Measurements from ENCODE around the gene HAUS3.
"Not testable (repeated sequence)": the region's sequence is repeated elsewhere in the genome, so short reads cannot be mapped to it uniquely, and the experiment has no call there.

The HAUS3 gene

GRCh38 chr4:2275546-2276251 is 33.8 kb upstream of the HAUS3 start:
- DNase-seq = no peak

GRCh38 chr4:2275044-2275397 is 33.1 kb upstream of the HAUS3 start:
- DNase-seq = not testable (repeated sequence)

DNA sequence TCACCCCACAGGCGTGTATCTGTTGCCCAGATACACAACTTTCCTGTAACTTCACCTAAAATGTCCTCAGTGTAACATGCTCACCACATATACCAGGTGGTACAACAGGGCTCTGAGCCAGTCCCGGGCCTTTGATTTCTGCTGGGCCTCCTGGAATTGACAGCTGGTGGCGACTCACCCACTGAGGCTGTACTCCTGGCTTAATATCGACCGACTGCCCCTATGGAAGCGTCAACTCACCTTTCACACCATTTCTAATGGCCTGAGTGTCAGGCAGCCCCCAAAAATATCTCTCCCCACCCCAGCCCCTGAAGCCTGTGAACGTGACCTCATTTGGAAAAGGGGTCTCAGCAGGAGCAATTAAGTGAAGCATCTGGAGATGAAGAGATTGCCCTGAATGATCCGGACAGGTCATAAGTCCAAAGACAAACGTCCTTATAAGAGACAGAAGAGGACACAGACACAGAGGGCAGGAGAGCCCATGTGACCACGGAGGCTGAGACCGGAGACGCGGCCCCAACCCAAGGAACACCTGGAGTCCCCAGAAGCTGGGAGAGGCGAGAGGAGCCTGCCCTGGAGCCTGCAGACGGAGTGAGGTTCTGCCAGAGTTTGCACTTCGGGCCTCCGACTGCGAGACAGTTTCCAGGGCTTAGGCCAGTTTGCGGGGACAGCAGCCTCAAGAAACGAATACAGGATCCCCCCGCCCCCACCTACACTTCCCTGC is 32.6 kb upstream of the HAUS3 start:
- no peak for DNase-seq

DNA sequence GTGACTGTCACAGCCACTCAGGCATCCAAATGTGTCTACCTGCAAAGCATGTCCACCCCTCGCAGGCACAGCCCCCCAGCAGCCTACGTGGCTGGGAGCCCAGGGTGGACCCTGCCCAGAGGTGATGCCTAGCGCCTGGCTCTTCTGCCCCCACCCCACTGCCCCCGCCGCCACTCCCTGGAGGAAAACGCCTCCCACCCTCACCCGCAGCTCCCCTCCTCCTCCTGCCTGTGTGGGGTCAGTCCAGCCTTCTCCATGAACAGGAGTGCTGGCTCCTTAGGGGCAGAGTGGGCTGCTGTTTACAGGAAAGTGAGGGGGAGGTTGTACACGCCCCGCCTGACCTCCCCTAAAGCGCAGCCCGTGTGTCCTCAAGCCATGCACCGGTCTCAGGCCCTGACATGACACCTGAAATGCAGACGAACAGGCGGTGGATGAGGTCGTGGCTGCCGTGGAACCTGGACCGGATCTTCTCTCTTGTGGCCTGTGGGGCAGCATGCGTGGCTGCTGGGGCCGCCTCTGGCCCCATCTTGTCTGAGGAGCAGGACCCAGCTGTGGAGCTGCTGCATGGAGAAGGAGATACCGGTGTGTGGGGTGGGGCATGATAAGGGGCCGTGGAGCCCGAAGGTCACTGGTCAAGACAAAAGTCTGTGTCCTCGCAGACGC is 31.9 kb upstream of the HAUS3 start:
- no peak for DNase-seq

DNA sequence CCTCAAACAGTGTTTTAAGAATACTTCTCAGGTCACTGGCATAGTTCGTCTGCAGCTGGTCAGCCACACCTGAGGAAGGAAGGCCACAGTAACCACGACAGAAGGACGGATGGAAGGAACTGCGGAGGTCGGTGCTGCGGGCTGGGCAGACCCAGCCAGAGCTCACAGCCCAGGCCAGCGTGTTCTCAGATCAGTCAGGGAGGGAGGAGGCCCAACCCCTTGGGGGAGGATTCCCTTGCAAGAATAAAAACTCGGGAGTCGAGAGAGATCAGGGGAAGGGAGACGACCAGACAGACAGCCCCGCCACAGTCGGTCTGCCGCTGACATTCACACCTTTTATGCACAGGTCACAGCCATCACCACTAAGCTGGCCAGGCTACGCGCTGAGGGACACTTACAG is 31.3 kb upstream of the HAUS3 start:
- DNase-seq = no peak

GRCh38 chr4:2272828-2273120 is 30.9 kb upstream of the HAUS3 start:
- no peak for DNase-seq

DNA sequence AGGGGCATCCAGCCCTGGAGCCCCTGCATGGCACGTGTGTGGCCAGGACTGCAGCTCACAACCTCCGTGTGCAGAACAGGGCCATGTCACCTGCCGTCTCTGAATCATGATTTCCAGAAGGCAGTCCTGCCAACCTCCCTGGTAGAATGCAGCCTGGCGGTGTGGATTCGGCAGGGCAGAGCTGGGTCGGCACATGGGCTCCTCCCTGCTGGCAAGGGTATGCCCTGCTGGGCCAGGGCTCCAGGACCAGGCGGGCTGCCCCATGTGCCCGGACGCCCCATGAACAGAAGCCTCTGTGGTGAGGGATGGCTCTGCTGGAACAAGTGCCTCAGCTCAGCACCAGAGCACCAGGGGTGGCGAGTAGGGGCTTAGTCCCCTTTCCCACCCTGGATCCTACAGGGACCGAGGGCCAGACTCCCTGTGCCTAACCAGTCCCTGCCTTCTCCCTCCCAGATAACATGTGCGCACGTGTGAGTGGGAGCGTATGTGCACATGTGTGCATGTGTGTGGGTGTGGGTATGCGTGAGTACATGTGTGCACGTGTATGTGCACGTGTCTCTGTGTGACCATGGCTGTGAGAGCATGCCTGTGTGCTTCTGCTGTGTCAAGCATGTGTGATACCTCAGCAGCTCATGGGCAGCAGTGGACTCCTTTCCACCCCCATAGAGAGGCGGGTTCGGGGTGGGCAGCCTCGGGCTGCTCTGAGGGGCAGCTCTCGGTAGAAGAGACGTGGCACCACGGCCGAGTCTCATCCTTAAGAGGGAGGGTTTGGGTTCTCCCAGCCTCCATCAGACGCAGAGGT is 30.3 kb upstream of the HAUS3 start:
- no peak for DNase-seq

- no peak for DNase-seq
These were observed 29.5 kb upstream of the HAUS3 start for GRCh38 chr4:2271279-2272025.

DNA sequence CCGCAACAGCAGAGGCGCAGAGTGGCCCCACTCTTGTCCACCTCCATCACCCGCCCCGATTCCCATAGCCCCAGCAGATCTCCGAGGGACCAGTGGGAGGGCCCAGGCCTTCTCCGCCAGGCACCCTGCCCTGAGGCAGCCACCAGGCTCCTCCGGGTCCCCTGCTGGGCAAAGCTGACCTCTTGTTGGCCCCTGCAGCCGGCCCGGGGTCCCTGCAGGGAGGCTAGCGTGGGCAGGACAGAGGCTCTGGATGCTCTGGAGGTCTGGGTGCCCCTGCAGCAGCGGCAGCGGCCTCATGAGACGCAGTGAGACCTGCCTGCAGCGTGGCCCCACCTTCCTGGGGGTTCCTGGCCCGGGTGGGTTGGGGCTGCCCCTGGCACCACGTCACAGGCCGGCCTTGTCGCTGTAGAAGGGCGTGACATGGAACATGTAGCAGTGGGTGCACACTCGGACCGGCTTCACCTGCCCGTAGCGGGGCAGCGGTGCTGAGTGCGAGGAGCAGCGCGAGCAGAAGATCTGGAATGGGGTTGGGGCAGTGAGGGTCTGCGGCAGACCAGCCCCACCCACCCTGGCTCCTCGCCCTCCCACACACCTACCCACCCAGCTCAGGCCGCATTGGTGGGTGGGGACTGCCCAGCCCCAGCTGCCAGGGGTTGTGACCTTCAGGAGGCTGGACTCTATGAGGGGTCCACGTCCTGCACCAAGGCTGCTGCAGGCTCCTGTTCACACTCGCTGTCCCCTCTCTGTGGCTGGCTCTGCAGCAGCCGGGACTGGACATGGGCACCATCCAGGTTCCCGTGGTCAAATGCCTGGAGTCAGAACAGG is 28.6 kb upstream of the HAUS3 start:
- DNase-seq = no peak

DNA sequence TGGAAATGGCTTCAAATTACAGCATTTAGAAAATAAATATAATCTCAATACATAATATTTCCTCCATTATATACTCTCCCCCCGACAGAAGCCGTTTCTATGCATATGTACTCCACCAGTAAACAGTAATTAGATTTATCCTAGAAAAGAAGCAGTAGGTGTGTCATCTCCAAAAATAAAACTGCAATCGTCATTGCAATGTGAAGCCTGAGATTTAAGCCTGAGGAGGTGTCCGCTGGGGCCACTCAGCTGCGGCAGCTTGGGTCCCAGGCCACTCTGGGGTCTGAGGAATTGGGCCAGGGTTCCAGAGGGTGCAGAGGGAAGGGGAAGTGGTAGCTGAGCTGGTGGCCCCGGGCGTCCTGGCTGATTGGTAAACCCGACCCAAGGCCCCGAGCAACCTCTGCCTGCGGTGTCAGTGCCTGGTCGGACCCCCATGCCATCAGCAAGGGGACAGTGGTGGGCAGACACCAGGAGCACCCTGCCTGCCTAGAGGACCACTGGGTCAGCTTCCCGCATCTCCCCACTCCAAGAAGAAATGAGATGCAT is 27.8 kb upstream of the HAUS3 start:
- no peak for DNase-seq

DNA sequence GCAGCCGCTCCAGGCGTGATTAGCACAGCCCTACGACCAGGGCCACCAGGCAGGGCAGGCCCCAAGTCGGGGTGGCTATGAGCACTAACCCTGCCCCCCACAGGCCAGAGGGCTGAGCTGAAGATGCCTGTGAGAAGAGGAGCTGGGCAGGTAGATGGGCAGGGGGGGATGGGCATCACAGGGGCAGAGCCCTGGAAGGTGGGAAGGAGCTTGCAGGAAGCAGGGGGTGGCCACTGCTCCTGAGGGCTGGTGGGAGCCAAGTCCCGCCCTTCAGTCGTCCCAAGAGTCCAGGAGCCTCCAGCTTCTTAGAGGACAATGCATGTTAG is 27.2 kb upstream of the HAUS3 start:
- no peak for DNase-seq

- DNase-seq = no peak
These were observed 26.7 kb upstream of the HAUS3 start for GRCh38 chr4:2268357-2269205.

GRCh38 chr4:2267841-2268240 is 25.9 kb upstream of the HAUS3 start:
- DNase-seq = no peak

- DNase-seq = no peak
These were observed 25.4 kb upstream of the HAUS3 start for GRCh38 chr4:2267320-2267811.

- no peak for DNase-seq
These were observed 24.9 kb upstream of the HAUS3 start for GRCh38 chr4:2266821-2267220.

DNA sequence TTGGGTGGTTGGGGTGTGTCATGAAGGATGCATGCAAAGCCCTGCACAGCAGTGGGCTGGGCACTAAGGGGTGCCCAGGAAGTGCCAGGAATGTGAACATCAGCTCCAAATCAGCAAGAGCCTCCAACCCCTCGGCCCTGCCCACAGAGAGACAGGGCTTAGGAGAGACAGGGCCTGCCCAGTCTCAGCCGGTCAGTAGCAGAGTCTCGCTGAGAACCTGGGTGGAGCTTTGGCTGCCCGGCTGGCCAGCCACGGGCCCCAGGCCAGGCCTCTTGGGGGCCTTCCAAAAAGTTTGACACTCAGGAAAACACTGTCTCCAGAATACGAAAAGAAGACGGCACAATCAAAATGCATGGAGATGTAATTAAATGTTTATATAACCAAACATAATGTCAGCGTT is 24.3 kb upstream of the HAUS3 start:
- no peak for DNase-seq

DNA sequence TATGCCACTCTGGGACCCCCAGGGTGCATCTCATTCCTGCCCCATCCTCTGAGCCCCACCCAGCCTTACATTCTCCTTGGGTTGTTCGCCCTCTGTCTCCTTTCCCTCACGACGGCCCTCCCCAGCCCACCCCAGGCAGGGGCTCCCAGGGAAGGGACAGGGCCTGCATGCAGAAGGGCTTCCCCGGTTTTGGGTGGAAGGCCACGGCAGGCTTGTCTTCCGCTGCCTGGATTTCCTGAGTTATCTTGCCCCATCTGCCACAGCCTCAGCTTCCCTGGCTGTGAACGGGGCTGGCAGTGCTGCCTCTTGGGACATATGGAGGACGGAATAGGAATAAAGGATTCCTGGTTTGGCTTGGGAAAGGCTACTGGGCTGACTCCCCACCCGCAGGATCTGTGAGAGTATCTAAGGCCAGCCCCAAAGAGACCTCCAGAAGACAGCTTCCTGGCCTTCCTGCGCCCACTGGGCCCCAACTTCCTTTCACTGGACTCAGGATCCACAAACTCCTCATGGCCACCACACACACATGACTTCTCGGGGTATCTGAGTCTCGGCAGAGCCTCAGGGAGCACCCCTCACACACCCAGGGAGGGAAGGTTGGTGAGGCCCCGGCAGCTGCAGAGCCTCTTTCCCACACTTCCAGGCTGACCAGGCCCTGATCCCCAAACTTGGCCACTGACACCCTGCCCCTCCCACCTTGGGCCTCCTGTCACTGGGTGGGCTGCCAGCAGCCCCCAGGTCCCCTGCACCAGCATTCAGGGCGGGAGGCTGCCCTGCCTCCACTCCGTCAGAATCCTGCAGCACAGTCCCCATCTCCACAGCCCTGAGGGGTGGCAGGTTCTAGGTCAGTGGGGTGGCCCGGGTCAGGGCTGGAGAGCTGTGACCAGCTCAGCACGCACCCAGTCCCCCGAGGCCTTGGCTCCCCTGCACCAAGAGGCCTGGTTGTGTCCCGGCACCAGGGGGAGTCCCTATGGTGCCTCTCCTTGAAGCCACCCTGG is 23.5 kb upstream of the HAUS3 start:
- no peak for DNase-seq

DNA sequence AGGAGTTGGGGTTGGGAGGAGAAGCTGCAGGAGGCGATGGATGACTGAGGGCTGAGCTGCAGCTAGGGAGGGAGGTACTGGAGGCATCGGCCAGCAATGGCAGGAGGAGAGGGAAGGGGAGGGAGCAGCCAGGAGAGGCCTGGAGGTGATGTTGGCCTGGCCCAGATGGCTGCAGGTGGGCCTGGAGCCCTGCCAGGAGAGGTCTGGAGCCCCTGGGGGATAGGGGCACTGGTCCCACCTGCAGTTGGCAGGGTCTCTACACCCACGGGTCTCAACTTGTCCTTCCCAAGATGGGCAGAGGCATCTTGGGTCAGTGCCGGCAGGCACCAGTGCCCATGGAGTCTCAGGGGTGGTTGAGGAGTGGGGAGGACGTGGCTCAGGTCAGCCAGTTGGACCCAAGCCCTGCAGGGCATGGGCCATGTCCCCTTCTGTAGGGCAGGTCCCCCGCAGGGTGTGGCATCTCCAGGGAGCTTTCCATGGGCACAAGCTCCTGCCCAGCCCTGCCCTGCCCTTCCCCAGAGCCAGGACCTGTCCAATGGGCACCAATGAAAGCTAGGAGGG is 22.6 kb upstream of the HAUS3 start:
- DNase-seq = no peak

DNA sequence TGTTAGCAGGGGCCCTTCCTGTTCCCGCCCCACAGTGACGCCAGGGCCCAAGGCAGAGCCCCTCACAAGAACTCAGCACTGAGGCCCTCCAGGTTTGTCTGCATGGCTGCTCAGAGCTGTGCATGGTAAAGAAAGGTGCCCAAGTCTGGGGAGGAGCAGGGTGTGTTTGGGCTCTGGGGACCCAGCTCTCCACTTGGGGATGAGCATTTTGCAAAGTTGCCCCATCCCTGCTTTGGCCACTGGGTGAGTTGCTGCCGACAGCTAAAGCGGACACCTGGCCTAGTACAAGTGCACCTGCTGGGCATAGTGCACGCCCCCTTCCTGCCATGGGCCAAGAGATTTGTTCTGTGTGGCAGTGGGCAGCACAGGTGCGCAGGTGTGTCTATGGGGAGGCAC is 22.0 kb upstream of the HAUS3 start:
- no peak for DNase-seq
